Neural progenitor cell (in vitro differentiated cells): Measurements from ENCODE around the gene MGMT.

Experiments
- EZH2 ChIP-seq: fragments of 200-600 bp; sonication (generic); IDR thresholded peaks from 2 replicates; pipeline ENCODE4 v1.6.1; 2017; ENCODE audit warnings: antibody characterized with exemption, mild to moderate bottlenecking, moderate library complexity
- TF ChIP-seq, protein P1 (sequence below): fragments of 200-600 bp; sonication (generic); IDR thresholded peaks from 2 replicates; pipeline ENCODE4 v1.5.1; 2017; ENCODE audit warnings: antibody characterized with exemption, mild to moderate bottlenecking

DNA sequence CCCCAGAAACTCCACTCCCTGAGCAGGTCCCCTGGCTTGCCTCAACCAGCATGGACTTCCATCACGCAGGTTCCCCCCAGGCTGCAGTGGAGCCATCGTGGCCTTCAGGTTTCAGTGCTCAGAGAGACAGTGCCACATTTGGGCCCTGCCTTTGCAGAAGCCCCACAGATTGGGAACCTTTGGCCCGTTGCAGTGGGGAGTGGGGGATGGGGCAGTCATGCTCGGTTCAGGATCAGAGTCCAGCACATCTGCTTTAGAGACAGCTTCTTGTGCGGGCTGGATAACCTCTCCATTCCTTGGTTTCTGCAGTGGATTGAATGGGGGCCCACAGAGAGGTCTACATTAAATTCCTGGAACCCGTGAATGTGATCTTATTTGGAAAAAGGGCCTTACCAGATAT, 313.2 kb downstream of the MGMT start:
- TF ChIP-seq, protein P1, sequence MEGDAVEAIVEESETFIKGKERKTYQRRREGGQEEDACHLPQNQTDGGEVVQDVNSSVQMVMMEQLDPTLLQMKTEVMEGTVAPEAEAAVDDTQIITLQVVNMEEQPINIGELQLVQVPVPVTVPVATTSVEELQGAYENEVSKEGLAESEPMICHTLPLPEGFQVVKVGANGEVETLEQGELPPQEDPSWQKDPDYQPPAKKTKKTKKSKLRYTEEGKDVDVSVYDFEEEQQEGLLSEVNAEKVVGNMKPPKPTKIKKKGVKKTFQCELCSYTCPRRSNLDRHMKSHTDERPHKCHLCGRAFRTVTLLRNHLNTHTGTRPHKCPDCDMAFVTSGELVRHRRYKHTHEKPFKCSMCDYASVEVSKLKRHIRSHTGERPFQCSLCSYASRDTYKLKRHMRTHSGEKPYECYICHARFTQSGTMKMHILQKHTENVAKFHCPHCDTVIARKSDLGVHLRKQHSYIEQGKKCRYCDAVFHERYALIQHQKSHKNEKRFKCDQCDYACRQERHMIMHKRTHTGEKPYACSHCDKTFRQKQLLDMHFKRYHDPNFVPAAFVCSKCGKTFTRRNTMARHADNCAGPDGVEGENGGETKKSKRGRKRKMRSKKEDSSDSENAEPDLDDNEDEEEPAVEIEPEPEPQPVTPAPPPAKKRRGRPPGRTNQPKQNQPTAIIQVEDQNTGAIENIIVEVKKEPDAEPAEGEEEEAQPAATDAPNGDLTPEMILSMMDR = no peak
- TF ChIP-seq EZH2 = no peak
